GM19099 (cell line): Measurements from ENCODE around the gene CELA3B.

Source experiments
- POLR2A ChIP-seq: IDR thresholded peaks from 3 replicates; pipeline ENCODE4 v1.6.1; 2011; ENCODE audit warnings: low read depth; ENCODE audit not compliant: insufficient read length; ENCODE audit errors: extremely low read depth

Gene CELA3B

DNA sequence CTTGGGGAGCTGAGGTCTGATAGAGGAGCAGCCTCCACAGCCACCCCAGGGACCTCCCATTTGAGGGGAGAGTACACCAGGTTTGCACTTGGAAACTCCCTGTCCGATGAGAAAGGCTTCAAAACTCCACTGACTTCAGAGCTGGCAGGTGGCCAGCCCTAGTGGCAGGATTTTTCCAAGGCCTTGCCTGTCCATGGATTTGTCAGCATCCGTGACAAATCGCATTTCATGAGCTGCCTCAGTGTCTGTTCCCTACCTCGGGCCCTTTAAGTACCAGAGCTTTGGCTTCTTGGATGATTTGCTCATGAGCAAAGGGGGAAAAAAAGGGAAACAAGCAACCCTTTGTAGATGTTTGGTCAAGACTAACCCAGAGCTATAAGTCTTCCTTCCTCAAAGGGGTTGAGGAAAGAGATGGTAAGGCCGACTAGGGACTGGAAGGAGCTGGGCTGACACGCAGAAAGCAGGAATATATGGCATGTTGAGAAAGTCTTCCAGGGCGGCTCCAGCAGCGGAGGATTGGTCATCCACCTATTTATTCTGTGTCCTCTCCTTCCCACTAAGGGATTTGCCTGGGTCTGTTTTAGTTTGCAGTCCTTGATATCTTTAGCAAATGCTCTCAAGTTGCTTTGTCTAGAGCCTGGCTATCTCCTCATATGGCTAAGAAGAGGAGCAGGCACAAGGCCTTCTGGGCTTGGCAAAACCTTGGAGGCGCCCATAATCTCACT, 37.0 kb upstream of the CELA3B start:
- no peak for TF ChIP-seq POLR2A

- TF ChIP-seq POLR2A: no peak
Observed at GRCh38 chr1:21940492-21940891, 36.3 kb upstream of the CELA3B start.

DNA sequence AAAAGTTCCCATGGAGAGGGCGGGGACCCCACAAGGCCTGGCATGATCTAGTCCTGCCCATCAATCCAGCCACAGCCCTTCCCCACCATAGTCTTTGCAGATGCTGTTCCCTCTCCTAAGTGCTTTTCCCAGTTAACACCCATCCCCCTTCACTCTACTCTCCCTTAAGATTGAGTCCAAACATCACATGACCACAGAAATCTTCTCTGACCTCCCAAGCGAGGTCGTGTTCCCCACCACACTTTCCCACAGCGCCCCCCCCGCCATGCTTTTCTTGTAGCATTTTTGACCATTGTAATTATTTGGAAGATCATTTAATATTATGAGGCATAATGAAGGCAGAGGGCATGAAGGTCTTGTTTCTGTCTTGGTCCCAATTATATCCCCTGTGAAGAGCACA, 35.5 kb upstream of the CELA3B start:
- TF ChIP-seq POLR2A: no peak

- TF ChIP-seq POLR2A: no peak
Observed at GRCh38 chr1:21942464-21942863, 34.4 kb upstream of the CELA3B start.

DNA sequence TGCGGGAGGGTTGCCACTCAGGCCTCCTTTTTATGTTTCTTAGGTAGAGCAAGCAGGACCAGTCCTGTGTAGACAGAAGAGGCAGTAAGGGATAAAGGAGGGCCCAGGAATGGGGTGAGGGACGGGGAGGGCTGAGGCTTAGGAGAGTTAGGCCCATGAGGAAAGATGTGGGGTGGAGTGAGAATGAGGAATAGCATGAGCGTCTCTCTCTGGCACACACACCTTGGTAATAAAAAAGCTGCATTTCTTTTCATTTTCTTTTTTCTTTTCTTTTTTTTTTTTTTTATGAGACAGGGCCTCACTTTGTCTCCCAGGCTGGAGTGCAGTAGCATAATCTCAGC, 32.1 kb upstream of the CELA3B start:
- TF ChIP-seq POLR2A: no peak

GRCh38 chr1:21946836-21947587, 29.8 kb upstream of the CELA3B start:
- TF ChIP-seq POLR2A: no peak

DNA sequence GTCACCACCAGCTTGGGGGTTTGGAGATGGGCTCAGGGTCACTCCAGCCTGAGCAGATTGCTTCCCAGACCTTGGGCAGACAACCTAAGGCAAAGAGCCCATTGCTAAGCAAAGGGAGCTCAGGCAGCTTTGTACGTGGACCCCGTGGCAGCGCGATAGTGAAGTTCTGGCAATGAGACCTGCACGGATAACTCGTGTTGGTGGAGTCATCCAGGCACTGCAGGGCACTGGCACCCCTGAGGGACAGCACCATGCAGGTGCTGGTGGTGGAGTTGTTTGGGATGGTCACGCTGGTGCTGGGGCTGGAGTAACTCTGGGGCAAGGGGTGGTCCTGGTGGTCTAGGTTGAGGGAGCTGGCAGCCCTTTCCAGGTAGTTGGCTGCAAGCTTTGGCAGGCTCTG, 26.1 kb upstream of the CELA3B start:
- TF ChIP-seq POLR2A: no peak

- no peak for TF ChIP-seq POLR2A
Observed at GRCh38 chr1:21951226-21951870, 25.5 kb upstream of the CELA3B start.

DNA sequence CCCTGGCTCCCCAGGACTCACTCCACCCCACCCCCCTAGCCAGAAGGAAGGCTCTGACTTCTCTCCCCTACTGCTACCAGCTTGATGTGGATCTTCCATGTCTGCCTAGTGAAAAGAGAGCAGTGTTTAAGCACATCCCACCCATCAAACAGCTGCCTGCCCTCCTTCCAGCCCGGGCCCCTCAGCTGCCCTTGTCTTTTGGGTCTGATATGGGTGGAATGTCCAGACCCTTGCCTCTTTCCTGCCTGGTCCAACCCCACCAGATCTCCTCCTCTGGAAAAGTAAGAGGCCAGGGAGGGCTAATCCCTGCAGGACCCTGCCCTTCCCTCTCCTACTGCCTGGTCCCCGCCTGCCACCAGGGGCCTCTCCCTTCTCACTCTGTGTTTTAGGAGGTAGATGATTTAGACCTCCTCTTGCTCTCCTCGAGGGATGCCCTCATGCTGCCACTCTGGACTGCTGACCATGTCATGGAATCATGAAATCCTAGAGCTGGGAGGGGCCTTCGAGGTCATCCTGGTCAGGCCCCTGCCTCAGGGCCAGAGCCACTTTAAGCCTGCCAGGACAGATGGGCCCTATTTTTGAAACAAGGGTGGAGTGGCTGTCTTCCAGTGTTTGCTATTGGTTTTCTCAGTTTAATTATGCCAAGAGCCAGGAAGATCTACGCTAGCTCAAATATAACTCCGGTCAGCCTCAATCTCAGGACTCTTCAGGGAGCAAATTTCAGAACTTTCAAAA, 23.9 kb upstream of the CELA3B start:
- TF ChIP-seq POLR2A: no peak

DNA sequence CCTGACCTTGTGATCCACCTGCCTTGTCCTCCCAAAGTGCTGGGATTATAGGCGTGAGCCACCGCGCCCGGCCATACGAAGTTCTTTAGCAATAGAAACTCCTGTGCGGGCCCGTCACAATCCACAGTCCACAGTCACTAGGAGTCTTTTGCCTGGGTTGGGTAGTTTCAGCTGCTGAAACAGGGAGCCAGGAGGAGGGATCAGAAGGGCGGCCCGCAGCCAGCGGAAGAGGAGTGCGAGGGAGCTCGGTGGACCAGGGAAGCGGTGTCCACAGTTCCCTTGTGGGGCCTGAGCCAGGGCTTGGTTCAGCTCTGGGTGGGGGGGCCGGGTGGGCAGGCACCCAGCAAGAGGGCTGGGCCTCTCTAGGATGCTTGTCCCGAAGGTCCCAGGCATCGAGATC, 21.8 kb upstream of the CELA3B start:
- TF ChIP-seq POLR2A: no peak

DNA sequence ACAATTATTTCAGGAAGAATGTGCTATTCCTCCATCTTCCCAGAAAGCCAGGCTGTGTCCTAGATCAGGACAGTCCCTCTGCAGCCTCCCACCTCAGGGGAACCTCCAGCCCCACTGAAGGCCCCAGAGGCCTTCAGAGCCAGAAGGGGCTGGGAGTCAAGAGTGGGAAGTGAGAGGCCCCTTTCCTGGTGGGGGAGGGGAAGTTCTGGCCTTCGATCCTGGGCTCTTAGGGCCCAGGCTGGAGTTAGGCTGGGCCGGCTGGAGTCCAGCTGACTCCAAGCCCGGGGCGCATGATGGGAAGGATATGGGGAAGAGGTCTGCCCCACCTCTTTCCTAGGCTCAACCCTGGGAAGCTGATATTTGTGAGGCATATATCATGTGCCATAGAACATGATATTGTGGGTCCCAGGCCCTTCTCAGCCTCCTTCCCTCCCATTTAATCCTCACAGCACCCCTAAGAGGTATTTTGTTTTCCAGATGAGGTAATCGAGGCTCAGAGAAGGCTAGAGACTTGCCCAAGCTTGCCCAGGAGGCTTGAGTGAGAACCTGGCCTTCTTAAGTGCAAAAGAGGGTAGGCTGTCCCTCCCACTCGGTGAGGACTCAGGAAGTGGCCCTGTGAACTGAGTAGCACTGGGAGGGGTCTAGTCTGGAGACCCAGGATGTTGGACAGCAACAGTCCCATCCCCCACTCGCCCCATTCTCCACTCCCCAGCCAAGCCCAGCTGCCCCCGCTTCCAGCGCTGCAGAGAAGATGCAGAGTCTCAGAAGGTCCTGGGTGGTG, 21.1 kb upstream of the CELA3B start:
- no peak for TF ChIP-seq POLR2A

DNA sequence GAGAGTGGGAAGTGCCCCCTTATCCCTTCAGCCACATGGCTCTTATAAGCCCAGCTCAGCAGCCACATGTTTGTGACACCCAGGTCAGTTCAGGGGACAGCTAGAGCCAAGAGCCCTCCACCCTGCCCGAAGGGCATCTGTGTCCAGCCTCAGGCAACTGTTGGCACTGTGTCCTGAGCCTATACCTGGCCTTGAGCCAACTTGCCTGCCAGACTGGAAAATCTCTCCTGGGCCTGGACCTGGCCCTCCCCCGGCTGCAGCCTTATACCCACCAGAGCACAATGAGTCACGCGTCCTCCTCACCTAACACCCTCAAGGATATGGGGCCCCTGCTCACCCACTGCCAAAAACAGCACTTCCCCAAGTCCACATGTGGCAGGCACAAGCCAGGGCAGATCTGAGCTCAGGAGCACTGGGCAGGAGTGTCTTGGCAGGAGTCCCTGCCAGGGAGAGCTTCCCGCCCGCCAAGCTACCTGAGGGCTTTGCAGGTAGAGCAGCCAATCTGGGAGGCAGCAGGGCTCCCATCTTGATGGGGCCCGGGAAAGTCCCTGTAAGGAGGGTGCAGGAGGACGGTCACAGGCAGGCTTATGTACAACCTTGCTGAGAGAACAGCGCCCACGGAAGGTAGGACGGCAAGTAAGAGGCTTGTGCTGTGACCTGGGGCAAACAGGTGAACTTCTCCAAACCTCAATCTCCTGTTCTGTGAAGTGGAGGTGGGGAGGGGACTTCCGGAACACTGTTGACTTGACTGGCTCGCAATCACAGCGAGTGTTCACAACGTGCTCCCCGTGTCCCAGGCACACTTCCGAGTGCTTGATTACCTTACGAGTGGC, 19.9 kb upstream of the CELA3B start:
- no peak for TF ChIP-seq POLR2A

GRCh38 chr1:21961337-21961736, 15.5 kb upstream of the CELA3B start:
- no peak for TF ChIP-seq POLR2A

- TF ChIP-seq POLR2A: no peak
Observed at GRCh38 chr1:21961799-21962198, 15.0 kb upstream of the CELA3B start.

DNA sequence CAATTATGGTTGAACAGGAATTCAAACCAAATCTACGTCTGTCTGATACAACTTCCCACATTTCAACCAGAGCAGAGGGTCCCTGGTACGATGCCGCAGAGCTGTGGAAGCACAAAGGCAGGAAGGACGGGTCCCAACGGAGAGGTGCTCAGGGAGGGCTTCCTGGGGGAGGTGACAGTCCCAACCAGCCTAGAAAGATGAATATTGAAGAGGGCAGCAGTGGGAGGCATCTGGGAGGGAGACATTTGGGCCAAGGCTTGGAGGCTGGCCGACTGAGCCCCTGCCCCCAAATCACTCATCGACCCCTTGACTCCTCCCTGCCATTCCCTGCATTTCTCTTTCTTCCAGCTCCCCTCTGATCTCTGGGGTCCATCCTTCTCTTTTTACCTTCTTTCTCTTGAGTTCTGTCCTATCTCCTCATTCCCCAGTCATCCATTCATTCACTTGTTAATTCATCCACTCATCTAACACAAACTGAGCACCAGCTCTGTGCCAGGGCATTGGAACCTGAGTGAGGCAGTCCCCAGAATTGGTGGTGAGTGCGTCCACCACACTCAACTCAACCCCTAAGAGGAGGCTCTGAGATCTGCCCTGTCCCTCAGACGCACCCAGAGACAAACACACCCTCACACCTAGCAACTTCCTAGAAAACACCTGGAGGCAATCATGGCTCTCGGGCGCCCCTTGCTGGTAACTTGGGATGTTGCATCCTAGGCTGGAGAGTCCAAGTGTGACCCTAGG, 13.2 kb upstream of the CELA3B start:
- TF ChIP-seq POLR2A: no peak
